ENCODE measurements around the gene DR1. TPM values are rescaled to one million over a fixed set of nuclear protein-coding genes. Genes with fewer than 3 reads are reported as not detected.

DR1 gene
- total RNA-seq, 1 experiment from 2014 or later: 77.2 TPM

GRCh38 chr1:93302078-93302477, 43.6 kb upstream of the DR1 start:
- TF ChIP-seq CTCF (conservative IDR thresholded peaks at IDR 0.05; ENCODE audit: low read depth, low read length): no peak
- no peak for TF ChIP-seq EZH2 (IDR thresholded peaks at IDR 0.05; ENCODE audit: borderline replicate concordance, low read depth, low read length, poor library complexity, severe bottlenecking)
- no peaks in the 10 kb centered on the region for H3K4me1 ChIP-seq (ENCODE audit: insufficient read depth, low read length, poor library complexity, severe bottlenecking)
- H3K27ac ChIP-seq (ENCODE audit: low read depth, low read length, poor library complexity, severe bottlenecking): no peak overlapping the region
- no peak overlapping the region for H3K4me3 ChIP-seq (ENCODE audit: low read depth, low read length, poor library complexity, severe bottlenecking)
- no TSS peak for BruUV-seq (replicated peaks)
- H3K9me3 ChIP-seq (ENCODE audit: low read depth, low read length, poor library complexity, severe bottlenecking): no peaks in the 10 kb centered on the region
- POLR2A ChIA-PET (ENCODE audit: low non-redundant PET): no interaction called here
- no peaks in the 10 kb centered on the region for H3K36me3 ChIP-seq (ENCODE audit: insufficient read depth, low read length, poor library complexity, severe bottlenecking)
- H3K27me3 ChIP-seq (replicated peaks; ENCODE audit: insufficient read depth, low read depth, low read length, poor library complexity): no peaks in the 10 kb centered on the region
- CTCF ChIA-PET: no interaction called here
- intact Hi-C loops (cut with micrococcal nuclease; ENCODE audit: unreplicated experiment): loop anchor here (10.0 kb wide), 2 partner anchors 323 to 513 kb away; no protein-coding TSS in a partner anchor
- DNase-seq (ENCODE audit: low spot score): no peak

DNA sequence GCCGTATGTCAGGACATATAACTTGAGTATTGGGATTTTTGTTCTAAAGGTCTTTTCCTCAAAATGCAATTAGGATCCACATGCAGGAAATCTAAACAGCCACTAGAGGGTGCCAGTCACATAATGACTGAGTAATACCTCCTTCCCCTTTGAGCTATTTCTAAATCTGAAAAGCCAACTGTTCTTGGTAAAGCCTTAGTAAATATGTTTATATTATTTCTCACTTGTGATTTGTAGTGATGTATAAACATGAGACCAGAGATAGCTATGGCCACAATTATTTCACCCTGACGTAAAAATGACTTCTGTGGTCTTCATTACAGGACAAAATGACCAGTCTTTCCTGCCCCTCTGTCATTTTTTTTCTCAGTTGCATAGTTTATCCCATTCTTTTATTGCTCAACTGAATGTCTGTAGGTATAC, 41.0 kb upstream of the DR1 start:
- CTCF ChIA-PET: interaction anchor here (0.6 to 1.5 kb wide), 14 partner anchors 8 to 539 kb away, joined by 3 to 16 read pairs (median 4); partner anchors contain the start of gene DR1
- Histone ChIP-seq H3K9me3 (ENCODE audit: low read depth, low read length, poor library complexity, severe bottlenecking) (no peaks in the 10 kb centered on the region), H3K4me1 (ENCODE audit: insufficient read depth, low read length, poor library complexity, severe bottlenecking) (no peaks in the 10 kb centered on the region), H3K27me3 (replicated peaks; ENCODE audit: insufficient read depth, low read depth, low read length, poor library complexity) (no peaks in the 10 kb centered on the region), H3K36me3 (ENCODE audit: insufficient read depth, low read length, poor library complexity, severe bottlenecking) (no peaks in the 10 kb centered on the region), H3K27ac (ENCODE audit: low read depth, low read length, poor library complexity, severe bottlenecking) (no peak overlapping the region), H3K4me3 (ENCODE audit: low read depth, low read length, poor library complexity, severe bottlenecking) (no peak overlapping the region)
- POLR2A ChIA-PET (ENCODE audit: low non-redundant PET): no interaction called here
- peak; percentile 78 for DNase-seq (ENCODE audit: low spot score)
- TF ChIP-seq CTCF (conservative IDR thresholded peaks at IDR 0.05; ENCODE audit: low read depth, low read length): peak; percentile 94
- TF ChIP-seq EZH2 (IDR thresholded peaks at IDR 0.05; ENCODE audit: borderline replicate concordance, low read depth, low read length, poor library complexity, severe bottlenecking): no peak
- intact Hi-C loops (cut with micrococcal nuclease; ENCODE audit: unreplicated experiment): loop anchor here (5.0 to 10.0 kb wide), 3 partner anchors 133 to 510 kb away; no protein-coding TSS in a partner anchor
- BruUV-seq (replicated peaks): no TSS peak

- BruUV-seq (replicated peaks): no TSS peak
- no peak for DNase-seq (ENCODE audit: low spot score)
- intact Hi-C loops (cut with micrococcal nuclease; ENCODE audit: unreplicated experiment): loop anchor here (5.0 to 10.0 kb wide), 3 partner anchors 130 to 508 kb away; no protein-coding TSS in a partner anchor
- no peaks in the 10 kb centered on the region for H3K27me3 ChIP-seq (replicated peaks; ENCODE audit: insufficient read depth, low read depth, low read length, poor library complexity)
- no peaks in the 10 kb centered on the region for H3K4me1 ChIP-seq (ENCODE audit: insufficient read depth, low read length, poor library complexity, severe bottlenecking)
- no peaks in the 10 kb centered on the region for H3K9me3 ChIP-seq (ENCODE audit: low read depth, low read length, poor library complexity, severe bottlenecking)
- no peak overlapping the region for H3K4me3 ChIP-seq (ENCODE audit: low read depth, low read length, poor library complexity, severe bottlenecking)
- no peaks in the 10 kb centered on the region for H3K36me3 ChIP-seq (ENCODE audit: insufficient read depth, low read length, poor library complexity, severe bottlenecking)
- H3K27ac ChIP-seq (ENCODE audit: low read depth, low read length, poor library complexity, severe bottlenecking): no peak overlapping the region
- no peak for TF ChIP-seq CTCF (conservative IDR thresholded peaks at IDR 0.05; ENCODE audit: low read depth, low read length)
- TF ChIP-seq EZH2 (IDR thresholded peaks at IDR 0.05; ENCODE audit: borderline replicate concordance, low read depth, low read length, poor library complexity, severe bottlenecking): no peak
- POLR2A ChIA-PET (ENCODE audit: low non-redundant PET): no interaction called here
- CTCF ChIA-PET: interaction anchor here (1.3 kb wide), 1 partner anchor 169 kb away, joined by 3 read pairs; no protein-coding TSS in a partner anchor
Measured at GRCh38 chr1:93306920-93307319, 38.8 kb upstream of the DR1 start.

Measured in A673 (cell line).